Adipocyte (in vitro differentiated cells): Measurements from ENCODE around the gene TCAP.

Experiments
- DNase-seq: peaks from one replicate; pipeline ENCODE4 v3.0.0-alpha.2; 2015; ENCODE audit warnings: low read depth
- H3K27me3 ChIP-seq: replicated peaks from 2 replicates; pipeline ENCODE4 v1.7.0; 2013; ENCODE audit warnings: mild to moderate bottlenecking, low read length, moderate library complexity; ENCODE audit not compliant: control insufficient read depth, insufficient read depth
- H3K36me3 ChIP-seq: 2 replicates; pipeline ENCODE4 v1.7.0; 2013; ENCODE audit warnings: low read length, mild to moderate bottlenecking, moderate library complexity; ENCODE audit not compliant: control insufficient read depth, insufficient read depth, severe bottlenecking
- H3K4me1 ChIP-seq: 2 replicates; pipeline ENCODE4 v1.7.0; 2013; ENCODE audit warnings: mild to moderate bottlenecking, low read length, moderate library complexity; ENCODE audit not compliant: control insufficient read depth, insufficient read depth
- H3K4me3 ChIP-seq: 2 replicates; pipeline ENCODE4 v1.7.0; 2013; ENCODE audit warnings: mild to moderate bottlenecking, low read length, moderate library complexity
- H3K9ac ChIP-seq: 2 replicates; pipeline ENCODE4 v1.7.0; 2013; ENCODE audit warnings: mild to moderate bottlenecking, low read length, moderate library complexity
- H3K9me3 ChIP-seq: 2 replicates; pipeline ENCODE4 v1.7.0; 2013; ENCODE audit warnings: mild to moderate bottlenecking, low read length, moderate library complexity; ENCODE audit not compliant: control insufficient read depth

TCAP gene

GRCh38 chr17:39653662-39654331 is 11.4 kb upstream of the TCAP start:
- Histone ChIP-seq H3K27me3 (no peaks in the 10 kb centered on the region), H3K36me3 (peaks cover 14% of the 10 kb centered on the region), H3K9me3 (no peaks in the 10 kb centered on the region), H3K4me3 (no peak overlapping the region), H3K4me1 (no peaks in the 10 kb centered on the region), H3K9ac (no peak overlapping the region)
- DNase-seq: peak; percentile 49

- no peaks in the 10 kb centered on the region for H3K27me3 ChIP-seq
- no peak for DNase-seq
- H3K9ac ChIP-seq: no peak overlapping the region
- peaks cover 22% of the 10 kb centered on the region for H3K36me3 ChIP-seq
- no peak overlapping the region for H3K4me3 ChIP-seq
- H3K9me3 ChIP-seq: no peaks in the 10 kb centered on the region
- no peaks in the 10 kb centered on the region for H3K4me1 ChIP-seq
Observed at GRCh38 chr17:39655105-39655504, 10.0 kb upstream of the TCAP start.

- Histone ChIP-seq H3K27me3 (no peaks in the 10 kb centered on the region), H3K36me3 (peaks cover 38% of the 10 kb centered on the region), H3K9ac (no peak overlapping the region), H3K9me3 (no peaks in the 10 kb centered on the region), H3K4me1 (no peaks in the 10 kb centered on the region), H3K4me3 (no peak overlapping the region)
- no peak for DNase-seq
Observed at GRCh38 chr17:39658346-39658745, 6.8 kb upstream of the TCAP start.

GRCh38 chr17:39658760-39659159 is 6.4 kb upstream of the TCAP start:
- no peak for DNase-seq
- H3K4me3 ChIP-seq: no peak overlapping the region
- H3K36me3 ChIP-seq: peaks cover 38% of the 10 kb centered on the region
- H3K9ac ChIP-seq: no peak overlapping the region
- H3K9me3 ChIP-seq: no peaks in the 10 kb centered on the region
- H3K4me1 ChIP-seq: no peaks in the 10 kb centered on the region
- no peaks in the 10 kb centered on the region for H3K27me3 ChIP-seq

GRCh38 chr17:39659279-39660010 is 5.7 kb upstream of the TCAP start:
- no peaks in the 10 kb centered on the region for H3K27me3 ChIP-seq
- no peaks in the 10 kb centered on the region for H3K9me3 ChIP-seq
- H3K9ac ChIP-seq: no peak overlapping the region
- H3K4me3 ChIP-seq: no peak overlapping the region
- peaks cover 38% of the 10 kb centered on the region for H3K36me3 ChIP-seq
- DNase-seq: no peak
- H3K4me1 ChIP-seq: no peaks in the 10 kb centered on the region

GRCh38 chr17:39660011-39660360 is 5.2 kb upstream of the TCAP start:
- Histone ChIP-seq H3K9ac (no peak overlapping the region), H3K4me3 (no peak overlapping the region), H3K9me3 (no peaks in the 10 kb centered on the region), H3K27me3 (no peaks in the 10 kb centered on the region), H3K36me3 (peaks cover 36% of the 10 kb centered on the region), H3K4me1 (no peaks in the 10 kb centered on the region)
- DNase-seq: no peak

GRCh38 chr17:39660397-39661385 is 4.5 kb upstream of the TCAP start:
- H3K4me3 ChIP-seq: no peak overlapping the region
- H3K9ac ChIP-seq: no peak overlapping the region
- H3K4me1 ChIP-seq: no peaks in the 10 kb centered on the region
- no peak for DNase-seq
- peaks cover 35% of the 10 kb centered on the region for H3K36me3 ChIP-seq
- H3K9me3 ChIP-seq: no peaks in the 10 kb centered on the region
- H3K27me3 ChIP-seq: peaks cover 1% of the 10 kb centered on the region

- H3K4me1 ChIP-seq: peaks cover 4% of the 10 kb centered on the region
- H3K9ac ChIP-seq: no peak overlapping the region
- DNase-seq: no peak
- no peak overlapping the region for H3K4me3 ChIP-seq
- H3K27me3 ChIP-seq: peaks cover 13% of the 10 kb centered on the region
- H3K36me3 ChIP-seq: peaks cover 35% of the 10 kb centered on the region
- H3K9me3 ChIP-seq: no peaks in the 10 kb centered on the region
Observed at GRCh38 chr17:39661744-39662541, 3.2 kb upstream of the TCAP start.

- Histone ChIP-seq H3K9ac (no peak overlapping the region), H3K4me3 (no peak overlapping the region), H3K36me3 (peaks cover 35% of the 10 kb centered on the region), H3K4me1 (peaks cover 6% of the 10 kb centered on the region), H3K27me3 (peaks cover 19% of the 10 kb centered on the region), H3K9me3 (no peaks in the 10 kb centered on the region)
- DNase-seq: no peak
Observed at GRCh38 chr17:39662551-39663339, 2.4 kb upstream of the TCAP start.

GRCh38 chr17:39663340-39663687 is 1.8 kb upstream of the TCAP start:
- Histone ChIP-seq H3K36me3 (peaks cover 30% of the 10 kb centered on the region), H3K4me3 (no peak overlapping the region), H3K4me1 (peaks cover 6% of the 10 kb centered on the region), H3K9ac (no peak overlapping the region), H3K27me3 (peaks cover 19% of the 10 kb centered on the region), H3K9me3 (no peaks in the 10 kb centered on the region)
- no peak for DNase-seq
